ENCODE measurements around the gene PDE10A.

The PDE10A gene

DNA sequence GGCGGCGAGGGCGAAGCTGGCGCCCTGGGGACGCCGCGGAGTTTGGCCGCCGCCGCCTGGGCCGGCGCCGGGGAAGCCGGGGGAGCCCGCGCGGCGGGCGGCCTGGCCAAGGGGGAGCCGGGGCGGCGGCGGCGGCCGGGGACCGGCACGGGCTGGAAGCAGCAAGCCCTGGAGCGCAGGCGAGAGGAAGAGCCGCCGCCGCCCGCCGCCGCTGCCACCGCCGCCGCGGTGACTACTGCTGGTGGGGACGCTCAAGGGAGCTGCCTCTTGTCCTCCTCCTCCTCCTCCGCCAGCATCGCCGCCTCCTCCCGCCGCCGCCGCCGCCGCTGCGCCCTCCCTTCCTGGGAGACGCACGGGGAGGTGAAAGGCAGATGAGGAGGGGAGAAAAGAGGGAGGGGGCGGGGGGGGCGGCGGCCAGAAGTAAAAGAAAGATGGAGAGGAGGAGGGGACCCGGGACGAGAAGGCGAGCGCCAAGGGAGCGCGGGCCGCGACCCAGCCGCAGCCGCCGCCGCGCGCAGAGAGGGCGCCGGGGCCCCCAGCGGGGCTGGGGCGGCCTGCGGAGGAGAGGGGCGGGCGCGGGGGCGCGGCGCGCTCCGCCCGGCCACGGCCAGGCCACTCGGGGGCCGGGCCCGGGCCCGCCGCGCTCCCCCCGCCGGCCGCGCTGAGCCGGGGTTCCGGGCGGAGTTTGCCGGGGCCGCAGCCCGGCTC is 846 bp downstream of the PDE10A start:
- no peak overlapping the region for H2AFZ ChIP-seq (ENCODE audit: low read depth, low read length, severe bottlenecking)
- TF ChIP-seq EZH2phosphoT487 (conservative IDR thresholded peaks at IDR 0.05; ENCODE audit: low read length): no peak
- TF ChIP-seq, protein P1, sequence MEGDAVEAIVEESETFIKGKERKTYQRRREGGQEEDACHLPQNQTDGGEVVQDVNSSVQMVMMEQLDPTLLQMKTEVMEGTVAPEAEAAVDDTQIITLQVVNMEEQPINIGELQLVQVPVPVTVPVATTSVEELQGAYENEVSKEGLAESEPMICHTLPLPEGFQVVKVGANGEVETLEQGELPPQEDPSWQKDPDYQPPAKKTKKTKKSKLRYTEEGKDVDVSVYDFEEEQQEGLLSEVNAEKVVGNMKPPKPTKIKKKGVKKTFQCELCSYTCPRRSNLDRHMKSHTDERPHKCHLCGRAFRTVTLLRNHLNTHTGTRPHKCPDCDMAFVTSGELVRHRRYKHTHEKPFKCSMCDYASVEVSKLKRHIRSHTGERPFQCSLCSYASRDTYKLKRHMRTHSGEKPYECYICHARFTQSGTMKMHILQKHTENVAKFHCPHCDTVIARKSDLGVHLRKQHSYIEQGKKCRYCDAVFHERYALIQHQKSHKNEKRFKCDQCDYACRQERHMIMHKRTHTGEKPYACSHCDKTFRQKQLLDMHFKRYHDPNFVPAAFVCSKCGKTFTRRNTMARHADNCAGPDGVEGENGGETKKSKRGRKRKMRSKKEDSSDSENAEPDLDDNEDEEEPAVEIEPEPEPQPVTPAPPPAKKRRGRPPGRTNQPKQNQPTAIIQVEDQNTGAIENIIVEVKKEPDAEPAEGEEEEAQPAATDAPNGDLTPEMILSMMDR (IDR thresholded peaks at IDR 0.05; ENCODE audit: insufficient read depth, low read length, poor library complexity, severe bottlenecking): no peak
- H3K4me3 ChIP-seq (ENCODE audit: insufficient read depth, low read length, poor library complexity, severe bottlenecking): no peak overlapping the region
- no peaks in the 10 kb centered on the region for H3F3A ChIP-seq (ENCODE audit: insufficient read depth)
- H4K20me1 ChIP-seq (ENCODE audit: low read depth, low read length): no peaks in the 10 kb centered on the region
- H3K9me3 ChIP-seq (ENCODE audit: insufficient read depth, low read length): no peaks in the 10 kb centered on the region
- H3K9ac ChIP-seq (ENCODE audit: low read length): no peak overlapping the region
- no peak overlapping the region for H3K27ac ChIP-seq (ENCODE audit: low read depth, low read length)
- no peaks in the 10 kb centered on the region for H3K27me3 ChIP-seq (ENCODE audit: low read length)
- no peaks in the 10 kb centered on the region for H3K79me2 ChIP-seq (ENCODE audit: insufficient read depth, low read length)
- no peaks in the 10 kb centered on the region for H3K36me3 ChIP-seq (ENCODE audit: low read length)
- no peaks in the 10 kb centered on the region for H3K9me2 ChIP-seq (replicated peaks; ENCODE audit: insufficient read depth, low read length)
- no peak overlapping the region for H3K4me2 ChIP-seq (ENCODE audit: low read depth, low read length, poor library complexity, severe bottlenecking)

DNA sequence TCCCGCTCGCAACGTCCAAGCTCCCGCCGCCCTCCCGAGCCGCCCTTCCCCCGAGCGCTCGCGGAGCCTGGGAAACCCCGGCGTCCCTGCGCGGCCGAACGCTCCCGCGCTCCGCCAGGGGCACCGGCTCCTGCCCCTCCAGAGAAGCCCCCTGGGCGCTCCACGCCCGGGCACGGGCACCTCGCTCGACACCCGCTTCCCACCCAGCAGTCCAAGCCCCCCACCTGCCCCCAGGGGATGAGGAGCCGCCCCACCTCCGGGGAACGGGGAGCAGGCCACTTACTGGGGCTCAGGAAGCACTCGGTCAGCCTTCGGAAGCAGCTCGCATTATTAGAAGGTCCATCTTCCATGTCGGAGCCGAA is 1.4 kb downstream of the PDE10A start:
- Histone ChIP-seq H3K36me3 (ENCODE audit: low read length) (no peaks in the 10 kb centered on the region), H2AFZ (ENCODE audit: low read depth, low read length, severe bottlenecking) (no peak overlapping the region), H3F3A (ENCODE audit: insufficient read depth) (no peaks in the 10 kb centered on the region), H3K27ac (ENCODE audit: low read depth, low read length) (no peak overlapping the region), H4K20me1 (ENCODE audit: low read depth, low read length) (no peaks in the 10 kb centered on the region), H3K9me3 (ENCODE audit: insufficient read depth, low read length) (no peaks in the 10 kb centered on the region), H3K27me3 (ENCODE audit: low read length) (no peaks in the 10 kb centered on the region), H3K9me2 (replicated peaks; ENCODE audit: insufficient read depth, low read length) (no peaks in the 10 kb centered on the region), H3K4me3 (ENCODE audit: insufficient read depth, low read length, poor library complexity, severe bottlenecking) (no peak overlapping the region), H3K9ac (ENCODE audit: low read length) (no peak overlapping the region), H3K79me2 (ENCODE audit: insufficient read depth, low read length) (no peaks in the 10 kb centered on the region), H3K4me2 (ENCODE audit: low read depth, low read length, poor library complexity, severe bottlenecking) (no peak overlapping the region)
- TF ChIP-seq, protein P1 (IDR thresholded peaks at IDR 0.05; ENCODE audit: insufficient read depth, low read length, poor library complexity, severe bottlenecking): no peak
- TF ChIP-seq EZH2phosphoT487 (conservative IDR thresholded peaks at IDR 0.05; ENCODE audit: low read length): no peak

DNA sequence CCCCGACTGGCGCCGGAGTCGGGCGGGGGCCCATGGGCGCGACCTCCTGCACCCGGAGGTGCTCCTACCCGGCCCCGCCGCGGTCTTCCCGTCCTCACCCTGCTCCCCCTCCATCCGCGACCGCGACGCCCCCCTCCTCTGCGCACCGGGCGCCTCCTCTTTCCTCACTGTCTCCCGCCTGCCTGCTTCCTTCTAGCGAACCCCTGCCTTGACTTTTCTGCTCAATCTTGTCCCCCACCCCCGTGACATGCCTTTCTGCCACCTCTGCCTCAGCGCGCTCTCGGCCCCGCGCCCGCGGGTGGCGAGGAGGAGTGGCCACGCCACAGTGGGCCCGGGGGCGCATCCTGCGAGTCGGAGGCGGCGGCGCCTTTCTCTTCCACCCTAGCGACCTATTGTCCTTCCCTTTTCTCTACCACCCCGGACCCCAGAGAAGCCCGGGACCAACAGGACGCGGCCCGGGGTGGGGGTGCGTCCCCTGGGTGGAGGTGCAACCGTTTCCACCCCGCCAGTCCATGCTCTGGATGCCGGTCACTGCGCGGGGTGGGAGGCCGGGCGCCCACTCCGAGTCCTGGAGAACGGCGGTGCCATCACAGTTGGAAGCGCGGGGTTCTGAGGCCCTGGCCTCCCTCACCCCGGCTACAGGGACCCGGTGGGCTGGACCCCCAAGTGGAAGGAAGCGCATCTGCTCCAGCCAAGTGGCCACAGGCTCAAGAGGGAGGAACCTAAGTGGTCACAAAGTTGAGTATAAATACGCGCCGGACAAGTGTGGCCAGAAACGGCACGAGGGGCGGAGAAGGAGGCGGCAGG is 2.0 kb downstream of the PDE10A start:
- TF ChIP-seq, protein P1 (IDR thresholded peaks at IDR 0.05; ENCODE audit: insufficient read depth, low read length, poor library complexity, severe bottlenecking): no peak
- no peak for TF ChIP-seq EZH2phosphoT487 (conservative IDR thresholded peaks at IDR 0.05; ENCODE audit: low read length)
- H3K4me3 ChIP-seq (ENCODE audit: insufficient read depth, low read length, poor library complexity, severe bottlenecking): no peak overlapping the region
- no peak overlapping the region for H3K27ac ChIP-seq (ENCODE audit: low read depth, low read length)
- no peaks in the 10 kb centered on the region for H3K9me2 ChIP-seq (replicated peaks; ENCODE audit: insufficient read depth, low read length)
- no peak overlapping the region for H3K9ac ChIP-seq (ENCODE audit: low read length)
- no peaks in the 10 kb centered on the region for H3K79me2 ChIP-seq (ENCODE audit: insufficient read depth, low read length)
- no peak overlapping the region for H3K4me2 ChIP-seq (ENCODE audit: low read depth, low read length, poor library complexity, severe bottlenecking)
- H3K27me3 ChIP-seq (ENCODE audit: low read length): no peaks in the 10 kb centered on the region
- no peaks in the 10 kb centered on the region for H3K36me3 ChIP-seq (ENCODE audit: low read length)
- H3F3A ChIP-seq (ENCODE audit: insufficient read depth): no peaks in the 10 kb centered on the region
- H2AFZ ChIP-seq (ENCODE audit: low read depth, low read length, severe bottlenecking): no peak overlapping the region
- no peaks in the 10 kb centered on the region for H3K9me3 ChIP-seq (ENCODE audit: insufficient read depth, low read length)
- H4K20me1 ChIP-seq (ENCODE audit: low read depth, low read length): no peaks in the 10 kb centered on the region
